Measurements from ENCODE around the gene PZP. TPM values are rescaled to one million over a fixed set of nuclear protein-coding genes. Genes with fewer than 3 reads are reported as not detected.

Gene PZP
- total and polyA plus RNA-seq, 2 of the 8 experiments (the other 6 are each of a cell fraction or from before 2014, with no cell fraction given): 0.08 TPM; not detected in 1

DNA sequence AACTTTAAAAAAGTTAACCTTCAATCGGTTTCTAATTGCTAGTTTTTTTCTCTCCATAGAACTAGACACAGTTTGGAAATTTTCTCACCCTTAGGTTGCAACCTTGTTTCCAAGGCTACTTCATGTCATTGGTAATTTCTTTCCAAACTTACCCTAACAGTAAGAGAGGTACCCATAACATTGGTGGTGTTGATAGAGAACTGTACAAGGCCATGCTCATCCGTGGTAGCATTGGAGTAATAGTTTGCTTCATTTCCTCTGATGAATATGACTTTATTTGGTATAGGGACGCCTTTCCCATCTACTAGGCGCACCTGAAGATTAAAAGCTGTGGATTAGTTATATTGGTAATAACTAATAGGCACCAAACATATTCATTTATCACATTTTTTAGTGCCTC is 104.1 kb downstream of the PZP start:
- Histone ChIP-seq H3K9me3 (ENCODE audit: insufficient read depth in 2 of 2, low read depth in 1 of 2, low read length in 1 of 2) (no peaks in the 10 kb centered on the region), H2BK12ac (ENCODE audit: low read depth, low read length) (no peak overlapping the region), H2AK5ac (ENCODE audit: low read depth, low read length) (no peak overlapping the region), H4K8ac (ENCODE audit: extremely low read depth, insufficient read depth, low read length) (no peak overlapping the region), H2BK5ac (ENCODE audit: low read depth, low read length) (no peak overlapping the region), H3K18ac (ENCODE audit: extremely low read depth, low read length) (no peak overlapping the region), H3K23ac (ENCODE audit: insufficient read length) (no peak overlapping the region), H3K4me2 (ENCODE audit: insufficient read depth in 1 of 2, low read depth in 2 of 2, low read length in 2 of 2) (no peak overlapping the region), H4K20me1 (replicated peaks in 1 of 2; ENCODE audit: control insufficient read depth in 1 of 2, insufficient read depth in 2 of 2, low read length in 2 of 2) (no peaks in the 10 kb centered on the region), H4K5ac (ENCODE audit: insufficient read length, low read depth, low read length) (no peak overlapping the region), H3K4ac (replicated peaks; ENCODE audit: insufficient read length, low read depth, low read length) (no peak overlapping the region), H3K14ac (ENCODE audit: insufficient read length) (no peak overlapping the region), H4K91ac (replicated peaks; ENCODE audit: insufficient read length, low read length) (no peak overlapping the region), H3K4me3 (ENCODE audit: extremely low read depth in 1 of 4, insufficient read depth in 2 of 4, low read depth in 3 of 4, low read length in 4 of 4) (no peak overlapping the region), H2BK15ac (ENCODE audit: low read length) (no peak overlapping the region), H2BK120ac (replicated peaks; ENCODE audit: low read depth, low read length) (no peak overlapping the region), H3K79me2 (ENCODE audit: control insufficient read depth in 1 of 2, insufficient read depth in 2 of 2, low read length in 2 of 2) (no peaks in the 10 kb centered on the region), H3K9ac (replicated peaks in 1 of 4; ENCODE audit: extremely low read depth in 1 of 4, low read depth in 3 of 4, low read length in 3 of 4) (no peak overlapping the region), H3K27ac (ENCODE audit: low read depth, low read length) (no peak overlapping the region), H3K79me1 (ENCODE audit: low read depth, low read length) (no peaks in the 10 kb centered on the region), H3K23me2 (ENCODE audit: low read depth, low read length) (no peaks in the 10 kb centered on the region), H3K36me3 (ENCODE audit: control insufficient read depth in 2 of 4, insufficient read depth in 4 of 4, low read length in 3 of 4) (no peaks in the 10 kb centered on the region), H3K27me3 (replicated peaks in 1 of 4; ENCODE audit: control insufficient read depth in 3 of 4, extremely low read depth in 1 of 4, insufficient read depth in 3 of 4, low read length in 3 of 4) (no peaks in the 10 kb centered on the region), H3K4me1 (replicated peaks in 1 of 4; ENCODE audit: control insufficient read depth in 3 of 4, insufficient read depth in 4 of 4, low read length in 3 of 4) (no peaks in the 10 kb centered on the region), H2AFZ (ENCODE audit: low read length) (no peak overlapping the region), H2BK20ac (ENCODE audit: low read length) (no peak overlapping the region), H3K56ac (replicated peaks; ENCODE audit: insufficient read length, low read depth, low read length) (no peak overlapping the region)
- 79% methylated on average over 4 of the region's 4 CpGs; no CpG with 5 or more reads in 1 of the 2 experiments for WGBS, 2 experiments (ENCODE audit: extremely low coverage in 1 of 2, insufficient coverage in 1 of 2, insufficient read length in 1 of 2, insufficient replicate concordance in 2 of 2, low coverage in 1 of 2, low lambda C conversion rate in 2 of 2, missing lambda C conversion rate in 1 of 2)
- ChIA-PET CTCF (ENCODE audit: partially characterized antibody) (interaction anchor here (0.7 to 1.0 kb wide), 3 partner anchors 8 to 21 kb away, joined by 3 to 5 read pairs (median 3); partner anchors contain the start of gene A2M), POLR2A (ENCODE audit: partially characterized antibody) (no interaction called here)
- DNase-seq (ENCODE audit: low read depth in 1 of 2, low spot score in 2 of 2): no peak
- no peak for FAIRE-seq
- TF ChIP-seq JUN (IDR thresholded peaks at IDR 0.05; ENCODE audit: low read depth, low read length) (no peak), CHD2 (IDR thresholded peaks at IDR 0.05; ENCODE audit: low read length) (no peak), EP300 (IDR thresholded peaks at IDR 0.05; ENCODE audit: borderline replicate concordance in 1 of 2, low read depth in 2 of 2, low read length in 2 of 2) (no peak), PHF8 (conservative IDR thresholded peaks at IDR 0.05; ENCODE audit: low read depth, low read length) (no peak), EZH2 (IDR thresholded peaks at IDR 0.05; ENCODE audit: low read depth, low read length, severe bottlenecking) (no peak), SIN3A (conservative IDR thresholded peaks at IDR 0.05 in 1 of 2, IDR thresholded peaks at IDR 0.05 in 1 of 2; ENCODE audit: low read depth in 1 of 2, low read length in 2 of 2) (no peak), SP1 (IDR thresholded peaks at IDR 0.05; ENCODE audit: low read depth, low read length) (no peak), CHD1 (IDR thresholded peaks at IDR 0.05; ENCODE audit: low read depth, low read length) (no peak), CTCF (IDR thresholded peaks at IDR 0.05; ENCODE audit: control extremely low read depth in 1 of 3, insufficient read depth in 1 of 3, low read depth in 1 of 3, low read length in 3 of 3) (no peak), BACH1 (IDR thresholded peaks at IDR 0.05; ENCODE audit: low read length) (no peak), GTF2F1 (IDR thresholded peaks at IDR 0.05; ENCODE audit: borderline replicate concordance, low read depth, low read length) (no peak), POLR2A (IDR thresholded peaks at IDR 0.05; ENCODE audit: control extremely low read depth in 1 of 2, low read depth in 2 of 2, low read length in 2 of 2) (no peak)
